Right atrium auricular region (tissue), 2 donors: ENCODE measurements around the gene TMEM88. TPM values are rescaled to one million over a fixed set of nuclear protein-coding genes. Genes with fewer than 3 reads are reported as not detected.

Experiments used
- DNase-seq: peaks from one replicate; pipeline ENCODE4 v3.0.0-alpha.2; 2019; ENCODE audit warnings: low spot score
- H3K27ac ChIP-seq, 2 donors: fragments of 200-600 bp; sonication (generic); 1 replicate in 1 of 2; 2 replicates in 1 of 2; pipeline ENCODE4 v1.5.1; 2016 to 2019
- H3K27me3 ChIP-seq, 2 donors: fragments of 200-600 bp; sonication (generic); one replicate each; pipeline versions ENCODE4 v1.5.1 to v1.6.0; 2017 to 2019
- H3K36me3 ChIP-seq: fragments of 200-600 bp; sonication (generic); one replicate; pipeline ENCODE4 v1.5.1; 2016
- H3K4me1 ChIP-seq, 2 donors: fragments of 200-600 bp; sonication (generic); one replicate each; pipeline versions ENCODE4 v1.5.1 to v1.6.0; 2017 to 2019
- H3K4me3 ChIP-seq, 2 donors: fragments of 200-600 bp; sonication (generic); 1 replicate in 1 of 2; 2 replicates in 1 of 2; pipeline ENCODE4 v1.5.1; 2017 to 2019; ENCODE audit warnings: mild to moderate bottlenecking in 1 of 2, moderate library complexity in 1 of 2
- H3K9me3 ChIP-seq, 2 donors: fragments of 200-600 bp; sonication (generic); one replicate each; pipeline ENCODE4 v1.5.1; 2019
- CTCF ChIP-seq, 2 donors: fragments of 200-600 bp; sonication (generic); IDR thresholded peaks; one replicate each; pipeline ENCODE4 v1.5.1; 2019; ENCODE audit warnings: antibody characterized with exemption in 2 of 2
- total RNA-seq, 2 donors: library from RNA; depleted of rRNA; stranded (reverse); fragments of >200 nt; gene quantifications; one replicate each; pipeline ENCODE4 v1.1.0, GENCODE V29; 2016

TMEM88 gene
- total RNA-seq, 2 donors from 2014 or later = 42.5 to 53.2 TPM

- Histone ChIP-seq H3K27me3 (no peaks in the 10 kb centered on the region), H3K36me3 (peaks cover 64% of the 10 kb centered on the region), H3K4me1 (peaks cover 0 to 22% of the 10 kb centered on the region in 2 donors), H3K9me3 (no peaks in the 10 kb centered on the region), H3K4me3 (no peak overlapping the region), H3K27ac (no peak overlapping the region)
- no peak for TF ChIP-seq CTCF (IDR thresholded peaks at IDR 0.05)
- no peak for DNase-seq
Observed at GRCh38 chr17:7848739-7849129, 6.1 kb upstream of the TMEM88 start.

GRCh38 chr17:7849130-7849750 lies 5.6 kb upstream of the TMEM88 start:
- H3K4me3 ChIP-seq = no peak overlapping the region
- H3K27ac ChIP-seq = no peak overlapping the region
- H3K36me3 ChIP-seq = peaks cover 66% of the 10 kb centered on the region
- no peaks in the 10 kb centered on the region for H3K27me3 ChIP-seq
- H3K4me1 ChIP-seq = peaks cover 0 to 23% of the 10 kb centered on the region in 2 donors
- no peak for TF ChIP-seq CTCF (IDR thresholded peaks at IDR 0.05)
- DNase-seq = no peak
- H3K9me3 ChIP-seq = no peaks in the 10 kb centered on the region

- TF ChIP-seq CTCF (IDR thresholded peaks at IDR 0.05) = no peak
- H3K9me3 ChIP-seq = no peaks in the 10 kb centered on the region
- no peak for DNase-seq
- peaks cover 0 to 29% of the 10 kb centered on the region in 2 donors for H3K4me1 ChIP-seq
- no peaks in the 10 kb centered on the region for H3K27me3 ChIP-seq
- peaks cover 66% of the 10 kb centered on the region for H3K36me3 ChIP-seq
- no peak overlapping the region for H3K4me3 ChIP-seq
- no peak overlapping the region for H3K27ac ChIP-seq
Observed at GRCh38 chr17:7849751-7850504, 4.9 kb upstream of the TMEM88 start.

GRCh38 chr17:7850701-7851437 lies 4.0 kb upstream of the TMEM88 start:
- H3K4me3 ChIP-seq = no peak overlapping the region
- peaks cover 0 to 29% of the 10 kb centered on the region in 2 donors for H3K4me1 ChIP-seq
- H3K36me3 ChIP-seq = peaks cover 66% of the 10 kb centered on the region
- H3K27ac ChIP-seq = peak overlapping the region in 1 of 2 donors; percentile 11
- H3K27me3 ChIP-seq = no peaks in the 10 kb centered on the region
- TF ChIP-seq CTCF (IDR thresholded peaks at IDR 0.05) = no peak
- H3K9me3 ChIP-seq = no peaks in the 10 kb centered on the region
- no peak for DNase-seq

- no peak for DNase-seq
- peak overlapping the region in 1 of 2 donors; percentile 6 for H3K4me3 ChIP-seq
- no peaks in the 10 kb centered on the region for H3K9me3 ChIP-seq
- no peaks in the 10 kb centered on the region for H3K27me3 ChIP-seq
- H3K36me3 ChIP-seq = peaks cover 66% of the 10 kb centered on the region
- H3K27ac ChIP-seq = peak overlapping the region in 1 of 2 donors; percentile 57
- TF ChIP-seq CTCF (IDR thresholded peaks at IDR 0.05) = peak; percentile 98 to 100
- H3K4me1 ChIP-seq = peaks cover 0 to 34% of the 10 kb centered on the region in 2 donors
Observed at GRCh38 chr17:7851438-7852261, 3.2 kb upstream of the TMEM88 start.
